GM12878 (cell line): ENCODE measurements around the gene PKD2. TPM values are rescaled to one million over a fixed set of nuclear protein-coding genes. Genes with fewer than 3 reads are reported as not detected.

Source experiments
- ATAC-seq: fragments of 200-7000 bp; cut with Tn5 transposase; 3 replicates; pipeline ENCODE4 v1.9.1; 2020; ENCODE audit warnings: mild to moderate bottlenecking, moderate library complexity
- BruUV-seq: library from RNA; stranded (reverse); fragments of 400-500 nt; replicated peaks from 2 replicates; lab custom pipeline; 2021; lab: Mats Ljungman, UMichigan
- CTCF ChIA-PET: fragments of 300-600 bp; sonication (Branson Sonifier 250); formaldehyde crosslinking; extraction: SDS; loops from one replicate; lab custom pipeline; 2021; ENCODE audit warnings: inconsistent platforms; lab: Yijun Ruan, JAX
- POLR2A ChIA-PET: fragments of 350-600 bp; formaldehyde crosslinking; extraction: SDS; loops from one replicate; lab custom pipeline; 2021; ENCODE audit warnings: inconsistent platforms; lab: Charles Lee
- RAD21 ChIA-PET: fragments of 300-600 bp; sonication (Branson Sonifier 250); formaldehyde crosslinking; loops from one replicate; lab custom pipeline; 2023; ENCODE audit warnings: antibody characterized with exemption; ENCODE audit not compliant: unreplicated experiment; lab: Charles Lee
- SMC1A ChIA-PET: fragments of 300-600 bp; sonication (Branson Sonifier 250); formaldehyde crosslinking; loops from one replicate; lab custom pipeline; 2023; ENCODE audit not compliant: unreplicated experiment, uncharacterized antibody; lab: Charles Lee
- DNase-seq: peaks from one replicate; pipeline ENCODE4 v3.0.0-alpha.2; 2011; ENCODE audit warnings: low read depth, low spot score
- FAIRE-seq: peaks from 3 replicates; lab custom pipeline; 2011; peaks lifted over from hg19 to GRCh38; lab: Jason Lieb, UNC
- H2AFZ ChIP-seq: 2 replicates; pipeline ENCODE4 v1.6.0; 2011; ENCODE audit warnings: low read depth, low read length, control low read depth; ENCODE audit not compliant: control insufficient read depth
- H3K27ac ChIP-seq: 2 replicates; pipeline ENCODE4 v1.5.1; 2011; ENCODE audit warnings: control low read depth; ENCODE audit not compliant: control insufficient read depth, insufficient read depth
- H3K27me3 ChIP-seq, 2 experiments: replicated peaks in 1 of 2; 2 replicates each; pipeline versions ENCODE4 v1.6.0 to v1.6.1; 2011; ENCODE audit warnings: low read length in 1 of 2; ENCODE audit not compliant: control insufficient read depth in 2 of 2, insufficient read depth in 2 of 2
- H3K36me3 ChIP-seq, 2 experiments: 2 replicates each; pipeline ENCODE4 v1.5.1; 2011; ENCODE audit warnings: low read length in 1 of 2; ENCODE audit not compliant: control insufficient read depth in 2 of 2, insufficient read depth in 2 of 2
- H3K4me1 ChIP-seq: 2 replicates; pipeline ENCODE4 v1.6.1; 2011; ENCODE audit warnings: mild to moderate bottlenecking, low read length, moderate library complexity, mixed read lengths; ENCODE audit not compliant: control insufficient read depth, insufficient read depth
- H3K4me2 ChIP-seq: 2 replicates; pipeline ENCODE4 v1.6.0; 2011; ENCODE audit warnings: control low read depth; ENCODE audit not compliant: control insufficient read depth, insufficient read depth
- H3K4me3 ChIP-seq: fragments of 200-600 bp; sonication (generic); 2 replicates; pipeline ENCODE4 v1.5.1; 2016
- H3K79me2 ChIP-seq: 2 replicates; pipeline ENCODE4 v1.6.0; 2011; ENCODE audit warnings: low read length; ENCODE audit not compliant: control insufficient read depth, insufficient read depth
- H3K9ac ChIP-seq: 2 replicates; pipeline ENCODE4 v1.8.0; 2011; ENCODE audit warnings: low read length, control low read depth, mixed read lengths; ENCODE audit not compliant: control insufficient read depth, insufficient read depth
- H3K9me3 ChIP-seq: replicated peaks from 3 replicates; pipeline ENCODE4 v1.5.1; 2011; ENCODE audit warnings: mild to moderate bottlenecking, low read length; ENCODE audit not compliant: control insufficient read depth, insufficient read depth
- H4K20me1 ChIP-seq: 2 replicates; pipeline ENCODE4 v1.6.0; 2011; ENCODE audit not compliant: control insufficient read depth, insufficient read depth
- IRF4 ChIP-seq: IDR thresholded peaks from 2 replicates; pipeline ENCODE4 v1.6.1; 2011; ENCODE audit warnings: low read depth, low read length
- KAT2A ChIP-seq: conservative IDR thresholded peaks from 2 replicates; pipeline ENCODE4 v1.6.1; 2011; ENCODE audit warnings: low read depth, low read length; ENCODE audit not compliant: control insufficient read depth
- PAX5 ChIP-seq: IDR thresholded peaks from 2 replicates; pipeline ENCODE4 v1.6.1; 2011; ENCODE audit warnings: low read depth, low read length, borderline replicate concordance
- SIN3A ChIP-seq: IDR thresholded peaks from 2 replicates; pipeline ENCODE4 v1.6.1; 2012; ENCODE audit warnings: low read depth, low read length, improper control_type of control experiment
- SPI1 ChIP-seq: IDR thresholded peaks from 2 replicates; pipeline ENCODE4 v1.6.1; 2011; ENCODE audit warnings: low read depth, mild to moderate bottlenecking, low read length, moderate library complexity, borderline replicate concordance; ENCODE audit not compliant: insufficient read depth
- SREBF2 ChIP-seq: IDR thresholded peaks from 2 replicates; pipeline ENCODE4 v1.6.1; 2012; ENCODE audit warnings: mild to moderate bottlenecking, low read length
- SUZ12 ChIP-seq: fragments of 200-600 bp; sonication (generic); IDR thresholded peaks from one replicate; pipeline ENCODE4 v1.6.1; 2018; ENCODE audit warnings: antibody characterized with exemption, mild to moderate bottlenecking; ENCODE audit not compliant: unreplicated experiment
- WRNIP1 ChIP-seq: IDR thresholded peaks from 2 replicates; pipeline ENCODE4 v1.6.1; 2011; ENCODE audit warnings: low read depth, low read length, improper control_type of control experiment, borderline replicate concordance
- WGBS: methylation state at CpG from one replicate; pipeline ENCODE4 v1.1.6; 2016; ENCODE audit warnings: low lambda C conversion rate; ENCODE audit not compliant: insufficient replicate concordance, insufficient coverage; ENCODE audit errors: missing lambda C conversion rate; 5-methylcytosine and 5-hydroxymethylcytosine counted together
- in situ Hi-C: fragments of 300-500 bp; cut with MboI; formaldehyde crosslinking; loops from 9 replicates; pipeline ENCODE4 v1.14.3; 2018; ENCODE audit warnings: mixed read lengths
- intact Hi-C: fragments of 100-400 bp; cut with micrococcal nuclease; formaldehyde crosslinking; loops from one replicate; pipeline ENCODE4 v1.14.2; 2022; ENCODE audit not compliant: unreplicated experiment
- polyA plus RNA-seq, 11 experiments: library from polyadenylated mRNA; depleted of rRNA in 4 of 11; unstranded in 6 of 11; stranded (reverse) in 5 of 11; fragments of >200 nt; fragmentation: Nextera tagmentation in 4 of 11; fragmentation: Illumina TruSeq in 1 of 11; extraction: Ambion mirVana in 4 of 11; extraction: Trizol in 1 of 11; gene quantifications; 1 replicate in 1 of 11; 2 replicates in 10 of 11; pipeline versions ENCODE4 v1.2.1 to v1.2.3, GENCODE V29; 2011 to 2016; ENCODE audit warnings: inconsistent platforms in 2 of 11, missing spikeins in 2 of 11, low read depth in 1 of 11
- total RNA-seq, 4 experiments: library from RNA; depleted of rRNA in 3 of 4; stranded (reverse); fragments of >200 nt in 3 of 4; fragmentation: Illumina TruSeq in 1 of 4; extraction: Trizol in 1 of 4; gene quantifications; 2 replicates each; pipeline versions ENCODE4 v1.2.1 to v1.2.3, GENCODE V29; 2013 to 2021

PKD2 gene
- total and polyA plus RNA-seq, 10 of the 15 experiments (the other 5 are each of a cell fraction or from before 2014, with no cell fraction given) = 2.0 to 13.8 (median 8.4) TPM

GRCh38 chr4:87974856-87975462, 32.5 kb upstream of the PKD2 start:
- RAD21 ChIA-PET = interaction anchor here (0.7 kb wide), 1 partner anchor 236 kb away, joined by 4 read pairs; no protein-coding TSS in a partner anchor
- Histone ChIP-seq H3K4me2 (no peak overlapping the region), H3K9ac (no peak overlapping the region), H3K27ac (no peak overlapping the region)
- 27% methylated on average over 6 of the region's 6 CpGs for WGBS
- in situ Hi-C loops = no loop called here
- ATAC-seq = no peak
- TF ChIP-seq IRF4 (no peak), SUZ12 (no peak), SREBF2 (no peak), KAT2A (no peak), SPI1 (no peak), PAX5 (no peak), WRNIP1 (no peak), SIN3A (no peak)
- TF ChIP-seq, all 136 proteins: peak for 0
- CTCF ChIA-PET = interaction anchor here (1.5 to 5.1 kb wide), 6 partner anchors 8 to 237 kb away, joined by 3 to 76 read pairs (median 11); no protein-coding TSS in a partner anchor
- H3K4me3 ChIP-seq = no peak overlapping the region
- no peak for FAIRE-seq
- intact Hi-C loops = loop anchor here (5.0 kb wide), 2 partner anchors 237 to 298 kb away; no protein-coding TSS in a partner anchor
- no peak overlapping the region for H2AFZ ChIP-seq
- H3K79me2 ChIP-seq = no peaks in the 10 kb centered on the region
- H3K9me3 ChIP-seq = no peaks in the 10 kb centered on the region
- POLR2A ChIA-PET = no interaction called here
- H4K20me1 ChIP-seq = no peaks in the 10 kb centered on the region
- no peak for DNase-seq
- no peaks in the 10 kb centered on the region for H3K36me3 ChIP-seq
- SMC1A ChIA-PET = interaction anchor here (0.6 to 3.5 kb wide), 4 partner anchors 8 to 508 kb away, joined by 3 to 16 read pairs (median 8); no protein-coding TSS in a partner anchor
- no peaks in the 10 kb centered on the region for H3K4me1 ChIP-seq
- H3K27me3 ChIP-seq = no peaks in the 10 kb centered on the region; a peak in 1 of 4 replicates
- no TSS peak for BruUV-seq
